H1 (cell line): ENCODE data around the gene HSPA12A. TPM values are rescaled to one million over a fixed set of nuclear protein-coding genes. Genes with fewer than 3 reads are reported as not detected.

Experiments used
- ASH2L ChIP-seq: fragments of 200-600, 300-600 bp; sonication (generic); IDR thresholded peaks from one replicate; pipeline ENCODE4 v1.7.1; 2017; ENCODE audit warnings: low read length
- BACH1 ChIP-seq: IDR thresholded peaks from 2 replicates; pipeline ENCODE4 v1.6.1; 2012; ENCODE audit warnings: low read length, improper control_type of control experiment
- CEBPB ChIP-seq: IDR thresholded peaks from 2 replicates; pipeline ENCODE4 v1.6.1; 2012; ENCODE audit warnings: low read depth, low read length
- HDAC6 ChIP-seq: IDR thresholded peaks from one replicate; pipeline ENCODE4 v1.7.1; 2012; ENCODE audit warnings: low read depth, mild to moderate bottlenecking, inconsistent platforms, low read length, moderate library complexity
- ZNF274 ChIP-seq: IDR thresholded peaks from 2 replicates; pipeline ENCODE4 v1.7.0; 2012; ENCODE audit warnings: low read length, borderline replicate concordance; ENCODE audit errors: extremely low read depth
- polyA plus RNA-seq, 7 experiments: library from polyadenylated mRNA; depleted of rRNA in 3 of 7; stranded (reverse) in 5 of 7; unstranded in 2 of 7; fragments of >200 nt in 5 of 7; fragments of 200-250 nt in 2 of 7; gene quantifications; 1 replicate in 5 of 7; 2 replicates in 1 of 7; 4 replicates in 1 of 7; pipeline versions ENCODE4 v1.2.1 to v1.2.3, GENCODE V29; 2011 to 2013; ENCODE audit warnings: missing spikeins in 2 of 7, mixed read lengths in 2 of 7
- total RNA-seq: library from RNA; stranded (reverse); fragmentation: NEBNext Ultra II Directional; extraction: Animal tissue kit (Norgen Biotek cat#: 25700); gene quantifications from 2 replicates; pipeline ENCODE4 v1.2.1, GENCODE V29; 2021

The HSPA12A gene
- total and polyA plus RNA-seq, 2 of the 8 experiments (the other 6 are each of a cell fraction or from before 2014, with no cell fraction given): 3.1 to 6.9 TPM

- TF ChIP-seq ZNF274 (no peak), HDAC6 (no peak), ASH2L (no peak), CEBPB (no peak), BACH1 (no peak)
Observed at GRCh38 chr10:116721547-116722392, 20.6 kb downstream of the HSPA12A start (continued).
